ENCODE results near the gene SNCAIP. TPM values are rescaled to one million over a fixed set of nuclear protein-coding genes. Genes with fewer than 3 reads are reported as not detected.

Gene SNCAIP
- total and polyA plus RNA-seq, 2 of the 4 experiments (the other 2 are of a cell fraction): 15.3 to 19.0 TPM

DNA sequence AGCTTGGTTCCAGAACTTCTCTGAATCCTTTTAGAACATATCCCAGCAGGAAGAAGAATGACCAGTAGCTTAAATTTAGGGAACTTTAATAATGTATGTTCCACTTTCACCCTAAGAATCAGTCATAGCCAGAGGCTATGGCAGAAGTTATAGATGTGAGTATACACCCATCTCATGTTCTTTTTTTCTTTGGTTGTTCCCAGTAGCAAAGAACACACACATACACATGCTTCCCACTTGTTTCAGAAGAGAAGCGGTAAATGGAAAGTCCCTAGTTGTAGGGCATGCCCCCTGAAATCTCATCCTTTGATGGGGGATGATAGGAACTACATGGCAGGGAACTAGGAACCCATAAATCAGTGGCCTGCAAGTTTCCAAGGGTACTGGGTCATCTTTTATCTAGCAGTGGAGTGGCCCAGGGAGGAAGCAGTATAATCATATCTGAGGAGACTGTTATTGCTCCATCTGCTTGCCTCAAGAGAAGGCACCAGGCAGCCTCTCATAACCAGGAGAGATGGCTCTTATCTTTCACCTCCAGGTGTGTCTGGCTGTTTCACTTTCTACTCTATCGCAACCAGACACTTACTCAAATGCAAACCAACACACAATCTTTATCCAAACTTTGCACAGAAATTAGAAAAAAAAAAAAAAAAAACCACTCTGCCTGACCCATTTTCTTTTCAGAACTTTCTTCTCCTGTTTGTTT lies 109.5 kb downstream of the SNCAIP start:
- intact Hi-C loops (cut with micrococcal nuclease) (no loop called here), in situ Hi-C loops (cut with MboI; ENCODE audit: low sequenced_read_pairs) (loop anchor here (25.0 kb wide), 1 partner anchor 459 kb away; the partner anchor contains the start of gene SRFBP1), dilution Hi-C loops (cut with HindIII; ENCODE audit: low sequenced_read_pairs, unreplicated experiment) (loop anchor here (25.0 kb wide), 1 partner anchor 234 kb away; no protein-coding TSS in a partner anchor)
- Histone ChIP-seq H3K23ac (ENCODE audit: low read depth, low read length) (no peak overlapping the region), H3K9me3 (ENCODE audit: control insufficient read depth, insufficient read depth, low read length) (no peaks in the 10 kb centered on the region), H3K27me3 (ENCODE audit: control insufficient read depth, insufficient read depth, low read length) (no peaks in the 10 kb centered on the region), H3K79me1 (ENCODE audit: low read depth in 1 of 2, low read length in 2 of 2) (no peaks in the 10 kb centered on the region), H3K9me1 (ENCODE audit: insufficient read depth, low read length) (no peaks in the 10 kb centered on the region; the same call in 1 of the 2 replicates), H3K4me2 (ENCODE audit: low read depth, low read length) (no peak overlapping the region), H3K56ac (ENCODE audit: extremely low read depth, insufficient read depth, low read length) (no peak overlapping the region), H2AK9ac (replicated peaks; ENCODE audit: low read depth, low read length, poor library complexity) (no peak overlapping the region), H4K91ac (ENCODE audit: insufficient read depth, low read depth, low read length) (no peak overlapping the region), H2BK20ac (ENCODE audit: low read depth, low read length) (no peak overlapping the region), H3K4me3 (ENCODE audit: insufficient read depth, low read depth, low read length) (no peak overlapping the region), H2BK5ac (ENCODE audit: low read depth, low read length, poor library complexity, severe bottlenecking) (no peak overlapping the region), H4K20me1 (ENCODE audit: insufficient read depth, low read length) (no peaks in the 10 kb centered on the region), H2BK120ac (ENCODE audit: low read depth, low read length) (no peak overlapping the region), H2AK5ac (ENCODE audit: low read depth, low read length) (no peak overlapping the region), H3K4ac (ENCODE audit: low read depth, low read length) (no peak overlapping the region), H2AFZ (replicated peaks; ENCODE audit: low read length, poor library complexity) (no peak overlapping the region), H3K4me1 (ENCODE audit: control insufficient read depth, insufficient read depth, low read length) (peaks cover 6% of the 10 kb centered on the region), H4K8ac (ENCODE audit: low read depth in 2 of 2, low read length in 2 of 2) (no peak overlapping the region), H3K18ac (ENCODE audit: low read depth, low read length) (no peak overlapping the region), H3K27ac (ENCODE audit: insufficient read depth, low read length) (no peak overlapping the region), H3K14ac (replicated peaks; ENCODE audit: low read depth, low read length) (no peak overlapping the region), H3K36me3 (ENCODE audit: control insufficient read depth, insufficient read depth, low read length) (no peaks in the 10 kb centered on the region), H2BK15ac (ENCODE audit: low read depth, low read length) (no peak overlapping the region), H3K9ac (ENCODE audit: low read depth, low read length) (no peak overlapping the region), H4K5ac (ENCODE audit: low read depth, low read length) (no peak overlapping the region)
- ChIA-PET CTCF (interaction anchor here (1.7 kb wide), 1 partner anchor 225 kb away, joined by 8 read pairs; no protein-coding TSS in a partner anchor), POLR2A (ENCODE audit: unreplicated experiment) (no interaction called here)
- DNase-seq (no peak), ATAC-seq (ENCODE audit: low read depth) (no peak)
- BruUV-seq (replicated peaks): no TSS peak
- WGBS, 2 experiments (ENCODE audit: extremely low coverage in 2 of 2, insufficient read length in 1 of 2): no CpG with 5 or more reads among the region's 2 CpGs
- TF ChIP-seq SMC3 (IDR thresholded peaks at IDR 0.05; ENCODE audit: low read depth, low read length) (no peak), RCOR1 (IDR thresholded peaks at IDR 0.05; ENCODE audit: insufficient replicate concordance, low read length) (no peak), POLR2A (IDR thresholded peaks at IDR 0.05; ENCODE audit: low read depth, low read length) (no peak), MAFK (IDR thresholded peaks at IDR 0.05; ENCODE audit: low read depth, low read length) (no peak), RAD21 (IDR thresholded peaks at IDR 0.05; ENCODE audit: low read length) (no peak), NFE2L2 (IDR thresholded peaks at IDR 0.05; ENCODE audit: low read depth, low read length) (no peak), RFX5 (IDR thresholded peaks at IDR 0.05; ENCODE audit: low read depth, low read length) (no peak), FOS (IDR thresholded peaks at IDR 0.05; ENCODE audit: low read depth, low read length) (no peak), CHD1 (IDR thresholded peaks at IDR 0.05; ENCODE audit: low read depth, low read length) (no peak), BHLHE40 (IDR thresholded peaks at IDR 0.05; ENCODE audit: low read depth, low read length) (no peak), MXI1 (IDR thresholded peaks at IDR 0.05; ENCODE audit: borderline replicate concordance, low read depth, low read length) (no peak), CEBPB (IDR thresholded peaks at IDR 0.05; ENCODE audit: low read depth, low read length) (no peak)
- TF ChIP-seq, protein P1, sequence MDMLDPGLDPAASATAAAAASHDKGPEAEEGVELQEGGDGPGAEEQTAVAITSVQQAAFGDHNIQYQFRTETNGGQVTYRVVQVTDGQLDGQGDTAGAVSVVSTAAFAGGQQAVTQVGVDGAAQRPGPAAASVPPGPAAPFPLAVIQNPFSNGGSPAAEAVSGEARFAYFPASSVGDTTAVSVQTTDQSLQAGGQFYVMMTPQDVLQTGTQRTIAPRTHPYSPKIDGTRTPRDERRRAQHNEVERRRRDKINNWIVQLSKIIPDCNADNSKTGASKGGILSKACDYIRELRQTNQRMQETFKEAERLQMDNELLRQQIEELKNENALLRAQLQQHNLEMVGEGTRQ (IDR thresholded peaks at IDR 0.05; ENCODE audit: low read depth, low read length): no peak
- TF ChIP-seq, protein P2, sequence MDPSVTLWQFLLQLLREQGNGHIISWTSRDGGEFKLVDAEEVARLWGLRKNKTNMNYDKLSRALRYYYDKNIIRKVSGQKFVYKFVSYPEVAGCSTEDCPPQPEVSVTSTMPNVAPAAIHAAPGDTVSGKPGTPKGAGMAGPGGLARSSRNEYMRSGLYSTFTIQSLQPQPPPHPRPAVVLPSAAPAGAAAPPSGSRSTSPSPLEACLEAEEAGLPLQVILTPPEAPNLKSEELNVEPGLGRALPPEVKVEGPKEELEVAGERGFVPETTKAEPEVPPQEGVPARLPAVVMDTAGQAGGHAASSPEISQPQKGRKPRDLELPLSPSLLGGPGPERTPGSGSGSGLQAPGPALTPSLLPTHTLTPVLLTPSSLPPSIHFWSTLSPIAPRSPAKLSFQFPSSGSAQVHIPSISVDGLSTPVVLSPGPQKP (IDR thresholded peaks at IDR 0.05; ENCODE audit: borderline replicate concordance, low read depth, low read length): no peak

Data from IMR-90 (cell line).